ENCODE data around the gene CPLX1. TPM values are rescaled to one million over a fixed set of nuclear protein-coding genes. Genes with fewer than 3 reads are reported as not detected.
A peak's percentile ranks its signal among the peaks of the same experiment; 100 is the strongest.

The CPLX1 gene
- polyA plus RNA-seq, 1 donor (not counting 4 experiments of a cell fraction or from before 2014, with no cell fraction given) = 0.04 TPM

DNA sequence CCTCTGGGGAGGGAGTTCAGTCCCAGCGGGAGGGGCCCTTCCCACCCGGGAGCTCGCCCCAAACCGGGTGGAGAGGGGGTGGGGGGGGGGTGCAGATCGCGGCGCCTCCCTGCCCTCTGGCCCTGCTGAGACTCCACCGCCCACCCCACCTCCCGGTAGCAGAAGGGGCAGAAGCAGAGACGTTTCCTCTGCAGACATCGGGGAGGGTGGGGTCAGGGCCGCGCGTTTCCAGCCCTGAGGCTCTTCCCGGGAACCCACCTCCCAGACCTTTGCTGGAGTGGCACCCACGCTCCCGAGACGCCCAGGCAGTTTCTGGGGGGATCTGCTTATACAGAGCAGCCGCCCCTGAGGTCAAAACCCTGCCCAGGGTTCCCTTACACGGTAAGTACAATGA, 30.2 kb downstream of the CPLX1 start:
- FAIRE-seq = no peak
- Histone ChIP-seq H3K27me3 (ENCODE audit: control insufficient read depth, extremely low read depth, insufficient read depth, low read length) (peaks cover 47% of the 10 kb centered on the region), H3K9me3 (ENCODE audit: control insufficient read depth, low read depth, low read length) (no peaks in the 10 kb centered on the region), H3K4me3 (ENCODE audit: control insufficient read depth in 2 of 3, extremely low read depth in 1 of 3, insufficient read depth in 2 of 3, low read depth in 1 of 3, low read length in 3 of 3) (no peak overlapping the region), H3K79me2 (ENCODE audit: control insufficient read depth, insufficient read depth, low read length) (no peaks in the 10 kb centered on the region), H4K20me1 (ENCODE audit: control insufficient read depth, extremely low read depth, insufficient read depth, low read length) (no peaks in the 10 kb centered on the region), H3K9ac (ENCODE audit: control insufficient read depth, extremely low read depth, insufficient read depth, low read length) (no peak overlapping the region), H3K4me2 (ENCODE audit: control insufficient read depth, extremely low read depth, insufficient read depth, low read depth, low read length) (no peak overlapping the region), H3K9me1 (ENCODE audit: control insufficient read depth, extremely low read depth, insufficient read depth, low read length) (no peaks in the 10 kb centered on the region), H3K4me1 (ENCODE audit: control insufficient read depth, extremely low read depth, insufficient read depth, low read length) (peaks cover 6% of the 10 kb centered on the region), H3K27ac (ENCODE audit: control insufficient read depth, insufficient read depth, low read length) (no peak overlapping the region), H2AFZ (ENCODE audit: control insufficient read depth, low read length) (no peak overlapping the region), H3K36me3 (ENCODE audit: control insufficient read depth in 2 of 2, extremely low read depth in 1 of 2, insufficient read depth in 2 of 2, low read length in 2 of 2) (no peaks in the 10 kb centered on the region)
- TF ChIP-seq, protein P1, sequence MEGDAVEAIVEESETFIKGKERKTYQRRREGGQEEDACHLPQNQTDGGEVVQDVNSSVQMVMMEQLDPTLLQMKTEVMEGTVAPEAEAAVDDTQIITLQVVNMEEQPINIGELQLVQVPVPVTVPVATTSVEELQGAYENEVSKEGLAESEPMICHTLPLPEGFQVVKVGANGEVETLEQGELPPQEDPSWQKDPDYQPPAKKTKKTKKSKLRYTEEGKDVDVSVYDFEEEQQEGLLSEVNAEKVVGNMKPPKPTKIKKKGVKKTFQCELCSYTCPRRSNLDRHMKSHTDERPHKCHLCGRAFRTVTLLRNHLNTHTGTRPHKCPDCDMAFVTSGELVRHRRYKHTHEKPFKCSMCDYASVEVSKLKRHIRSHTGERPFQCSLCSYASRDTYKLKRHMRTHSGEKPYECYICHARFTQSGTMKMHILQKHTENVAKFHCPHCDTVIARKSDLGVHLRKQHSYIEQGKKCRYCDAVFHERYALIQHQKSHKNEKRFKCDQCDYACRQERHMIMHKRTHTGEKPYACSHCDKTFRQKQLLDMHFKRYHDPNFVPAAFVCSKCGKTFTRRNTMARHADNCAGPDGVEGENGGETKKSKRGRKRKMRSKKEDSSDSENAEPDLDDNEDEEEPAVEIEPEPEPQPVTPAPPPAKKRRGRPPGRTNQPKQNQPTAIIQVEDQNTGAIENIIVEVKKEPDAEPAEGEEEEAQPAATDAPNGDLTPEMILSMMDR (optimal IDR thresholded peaks at IDR 0.05 in 1 of 3, IDR thresholded peaks at IDR 0.05 in 1 of 3, conservative IDR thresholded peaks at IDR 0.05 in 1 of 3; ENCODE audit: extremely low read depth in 1 of 3, insufficient read depth in 2 of 3, low read length in 3 of 3) = no peak
- TF ChIP-seq EZH2 (IDR thresholded peaks at IDR 0.05; ENCODE audit: low read length) = peak; percentile 12
- dilution Hi-C loops (cut with MboI; ENCODE audit: extremely low pct_ligation_motif_present, low sequenced_read_pairs) = no loop called here
- no peak for DNase-seq (ENCODE audit: low read depth, low spot score)

DNA sequence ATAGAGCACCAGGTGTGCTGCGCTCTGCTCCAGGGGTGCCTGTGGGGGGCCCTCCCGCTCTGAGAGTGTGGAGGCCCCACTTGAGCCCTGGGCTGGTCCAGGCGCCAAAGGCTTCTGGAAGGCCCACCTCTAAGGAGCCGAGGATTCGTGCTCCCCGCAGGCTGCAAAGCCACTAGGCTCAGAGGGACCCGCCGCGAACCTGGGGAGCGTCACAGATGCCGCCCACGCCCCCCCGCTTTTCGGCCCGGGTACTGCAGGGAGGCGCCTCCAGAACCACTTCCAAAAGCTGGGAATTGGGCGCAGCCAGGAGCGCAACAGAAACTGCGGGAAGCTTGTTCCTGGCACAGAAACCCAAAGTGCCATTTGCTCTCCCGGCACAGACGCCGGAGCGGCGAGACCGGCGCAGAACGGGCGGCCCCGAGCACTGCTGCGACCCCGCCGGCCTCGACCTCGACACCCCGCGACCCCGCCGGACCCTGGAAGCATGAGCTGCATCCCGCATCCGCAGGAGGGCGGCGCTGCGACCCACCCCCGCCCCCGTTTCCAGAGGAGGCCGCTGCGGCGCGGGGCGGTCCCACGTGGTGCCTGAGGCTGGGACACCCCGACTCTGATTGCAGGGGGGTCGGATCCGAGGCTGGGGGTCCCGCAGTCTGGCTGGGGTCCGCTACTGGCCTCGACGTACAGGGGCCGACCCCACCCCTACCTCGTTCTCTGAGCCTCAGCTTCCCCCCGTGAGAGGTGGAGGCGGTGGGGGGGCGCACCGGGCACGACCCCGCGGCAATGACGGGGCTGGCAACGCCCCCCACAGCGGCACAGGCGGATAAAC, 30.8 kb downstream of the CPLX1 start:
- Histone ChIP-seq H3K27me3 (ENCODE audit: control insufficient read depth, extremely low read depth, insufficient read depth, low read length) (peaks cover 49% of the 10 kb centered on the region), H3K9me1 (ENCODE audit: control insufficient read depth, extremely low read depth, insufficient read depth, low read length) (no peaks in the 10 kb centered on the region), H3K4me2 (ENCODE audit: control insufficient read depth, extremely low read depth, insufficient read depth, low read depth, low read length) (peak overlapping the region; percentile 37), H3K9me3 (ENCODE audit: control insufficient read depth, low read depth, low read length) (no peaks in the 10 kb centered on the region), H4K20me1 (ENCODE audit: control insufficient read depth, extremely low read depth, insufficient read depth, low read length) (no peaks in the 10 kb centered on the region), H2AFZ (ENCODE audit: control insufficient read depth, low read length) (no peak overlapping the region), H3K79me2 (ENCODE audit: control insufficient read depth, insufficient read depth, low read length) (no peaks in the 10 kb centered on the region), H3K9ac (ENCODE audit: control insufficient read depth, extremely low read depth, insufficient read depth, low read length) (no peak overlapping the region), H3K36me3 (ENCODE audit: control insufficient read depth in 2 of 2, extremely low read depth in 1 of 2, insufficient read depth in 2 of 2, low read length in 2 of 2) (no peaks in the 10 kb centered on the region), H3K4me1 (ENCODE audit: control insufficient read depth, extremely low read depth, insufficient read depth, low read length) (peaks cover 6% of the 10 kb centered on the region), H3K4me3 (ENCODE audit: control insufficient read depth in 2 of 3, extremely low read depth in 1 of 3, insufficient read depth in 2 of 3, low read depth in 1 of 3, low read length in 3 of 3) (peak overlapping the region in 1 of 3 experiments; percentile 34), H3K27ac (ENCODE audit: control insufficient read depth, insufficient read depth, low read length) (no peak overlapping the region)
- TF ChIP-seq EZH2 (IDR thresholded peaks at IDR 0.05; ENCODE audit: low read length) = peak; percentile 98
- TF ChIP-seq, protein P1 (optimal IDR thresholded peaks at IDR 0.05 in 1 of 3, IDR thresholded peaks at IDR 0.05 in 1 of 3, conservative IDR thresholded peaks at IDR 0.05 in 1 of 3; ENCODE audit: extremely low read depth in 1 of 3, insufficient read depth in 2 of 3, low read length in 3 of 3) = no peak
- DNase-seq (ENCODE audit: low read depth, low spot score) (no peak), FAIRE-seq (no peak)
- dilution Hi-C loops (cut with MboI; ENCODE audit: extremely low pct_ligation_motif_present, low sequenced_read_pairs) = no loop called here

All from keratinocyte (primary cell).